GM21723 (cell line): ENCODE results near the gene SPAG16.
A peak's percentile ranks its signal among the peaks of the same experiment; 100 is the strongest.

Experiments used
- ATAC-seq: cut with Tn5 transposase; IDR thresholded peaks from one replicate; pipeline ENCODE4 v1.9.1; 2021; ENCODE audit warnings: mild to moderate bottlenecking, moderate library complexity; ENCODE audit not compliant: unreplicated experiment

SPAG16 gene

GRCh38 chr2:214226061-214226460 lies 941.8 kb downstream of the SPAG16 start:
- ATAC-seq = no peak

GRCh38 chr2:214232271-214232670 lies 948.0 kb downstream of the SPAG16 start:
- no peak for ATAC-seq

GRCh38 chr2:214233164-214233563 lies 948.9 kb downstream of the SPAG16 start:
- no peak for ATAC-seq

- ATAC-seq = no peak
These were observed 958.5 kb downstream of the SPAG16 start for GRCh38 chr2:214242797-214243196.

GRCh38 chr2:214244847-214245246 lies 960.6 kb downstream of the SPAG16 start:
- ATAC-seq = no peak

- no peak for ATAC-seq
These were observed 962.2 kb downstream of the SPAG16 start for GRCh38 chr2:214246417-214246816.

GRCh38 chr2:214247531-214247930 lies 963.3 kb downstream of the SPAG16 start:
- ATAC-seq = no peak

- ATAC-seq = no peak
These were observed 970.8 kb downstream of the SPAG16 start for GRCh38 chr2:214255046-214255445.

- no peak for ATAC-seq
These were observed 977.4 kb downstream of the SPAG16 start for GRCh38 chr2:214261683-214262082.

GRCh38 chr2:214264171-214264570 lies 979.9 kb downstream of the SPAG16 start:
- no peak for ATAC-seq

GRCh38 chr2:214265991-214266489 lies 981.8 kb downstream of the SPAG16 start:
- no peak for ATAC-seq

- ATAC-seq = no peak
These were observed 993.6 kb downstream of the SPAG16 start for GRCh38 chr2:214277880-214278279.

- ATAC-seq = no peak
These were observed 1001.7 kb downstream of the SPAG16 start for GRCh38 chr2:214286011-214286410.

GRCh38 chr2:214293593-214293992 lies 1009.3 kb downstream of the SPAG16 start:
- ATAC-seq = no peak

GRCh38 chr2:214294426-214294825 lies 1010.2 kb downstream of the SPAG16 start:
- no peak for ATAC-seq

- no peak for ATAC-seq
These were observed 1013.2 kb downstream of the SPAG16 start for GRCh38 chr2:214297423-214297822.

GRCh38 chr2:214310319-214310718 lies 1026.1 kb downstream of the SPAG16 start:
- ATAC-seq = peak; percentile 61

- peak; percentile 51 for ATAC-seq
These were observed 1026.8 kb downstream of the SPAG16 start for GRCh38 chr2:214311031-214311533.

- no peak for ATAC-seq
These were observed 1027.9 kb downstream of the SPAG16 start for GRCh38 chr2:214311931-214312749.

GRCh38 chr2:214315324-214315723 lies 1031.1 kb downstream of the SPAG16 start:
- ATAC-seq = no peak

- no peak for ATAC-seq
These were observed 1035.9 kb downstream of the SPAG16 start for GRCh38 chr2:214320211-214320610.

- no peak for ATAC-seq
These were observed 1038.4 kb downstream of the SPAG16 start for GRCh38 chr2:214322662-214323061.
